HG03139 (cell line): ENCODE results near the gene BOLA2.
"Not testable (repeated sequence)": the region's sequence is repeated elsewhere in the genome, so short reads cannot be mapped to it uniquely, and the experiment has no call there.

Experiments
- ATAC-seq: cut with Tn5 transposase; IDR thresholded peaks from one replicate; pipeline ENCODE4 v1.9.1; 2021; ENCODE audit not compliant: unreplicated experiment

The BOLA2 gene

GRCh38 chr16:29454269-29454668 lies at the start of gene BOLA2, which contains the start of gene SLX1B:
TSS of gene BOLA2 (minus strand) at chr16:29454351. CDS start at chr16:29454253, 98 bp downstream.
TSS of gene SLX1B (plus strand) at chr16:29454533.
- ATAC-seq = peak; percentile 82

DNA sequence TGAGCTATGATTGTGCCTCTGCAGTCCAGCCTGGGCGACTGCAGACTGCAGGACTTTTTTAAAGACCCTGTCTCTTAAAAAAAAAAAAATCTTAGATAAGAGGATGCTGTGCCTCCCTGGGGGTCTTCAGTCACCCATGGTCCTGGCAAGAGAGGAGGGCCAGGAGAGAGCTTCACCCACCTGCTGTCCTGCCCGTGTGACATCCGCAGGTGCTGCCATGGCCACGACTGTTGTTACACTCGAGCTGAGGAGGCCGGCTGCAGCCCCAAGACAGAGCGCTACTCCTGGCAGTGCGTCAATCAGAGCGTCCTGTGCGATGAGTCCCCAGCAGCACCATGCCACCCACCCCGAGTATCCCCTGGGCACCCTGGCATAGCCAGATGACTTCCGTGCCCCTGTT lies 28.1 kb upstream of the BOLA2 start:
- ATAC-seq = not testable (repeated sequence)

- ATAC-seq = not testable (repeated sequence)
These were observed 17.9 kb upstream of the BOLA2 start for GRCh38 chr16:29472065-29472464.

DNA sequence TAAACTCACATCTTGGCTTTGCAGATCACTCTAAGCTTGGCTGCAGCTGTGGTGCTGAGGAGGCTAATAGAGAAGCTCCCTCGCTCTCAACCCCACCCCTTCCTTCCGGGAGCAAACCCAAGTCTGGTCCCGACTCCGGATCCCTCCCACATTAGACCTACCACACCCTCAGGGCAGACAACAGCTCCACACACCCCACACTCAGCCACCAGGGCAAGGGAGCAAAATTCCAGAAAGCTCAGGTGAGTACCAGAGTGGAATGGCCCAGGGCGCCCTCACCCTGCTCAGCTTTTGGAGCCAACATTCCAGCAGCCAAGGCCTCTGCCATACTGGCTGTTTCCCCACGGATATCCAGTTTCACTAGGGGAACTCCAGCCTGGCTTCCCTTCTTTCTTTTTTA lies 15.5 kb upstream of the BOLA2 start:
- not testable (repeated sequence) for ATAC-seq

DNA sequence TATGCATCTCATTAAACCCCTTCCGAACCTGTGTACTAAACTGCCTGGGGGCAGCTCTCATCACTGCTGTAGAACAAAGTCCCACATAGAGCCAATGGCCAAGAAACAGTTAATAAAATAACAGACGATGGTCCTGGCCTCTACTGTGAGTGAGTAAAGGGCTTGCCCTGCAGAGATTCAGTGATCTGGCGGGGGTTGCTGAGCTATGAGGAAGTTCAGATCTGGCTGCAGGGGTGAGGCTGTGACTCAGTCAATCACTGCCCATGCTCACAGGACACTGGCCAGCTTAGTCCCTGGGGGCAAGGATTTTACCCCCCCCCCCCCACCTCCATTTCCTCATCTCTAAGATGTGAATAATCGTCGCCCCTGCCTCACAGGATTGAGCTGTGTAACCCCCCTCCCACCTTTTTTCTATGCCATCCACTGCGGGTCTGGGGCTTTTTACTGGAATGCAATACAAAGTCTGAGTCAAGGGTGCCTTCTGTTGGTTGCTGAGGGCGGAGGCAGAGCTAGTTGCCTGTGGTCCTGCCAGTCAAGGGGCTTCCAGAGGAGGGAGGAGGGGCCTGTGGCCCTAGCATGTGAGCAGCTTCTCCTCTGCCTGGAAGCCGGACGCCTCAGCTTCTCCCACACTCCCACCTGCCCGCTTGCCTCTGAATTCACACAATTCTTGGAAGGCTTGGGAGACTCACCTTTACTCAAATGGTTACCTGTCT lies 13.7 kb upstream of the BOLA2 start:
- not testable (repeated sequence) for ATAC-seq

- not testable (repeated sequence) for ATAC-seq
These were observed 12.8 kb upstream of the BOLA2 start for GRCh38 chr16:29466904-29467303.

GRCh38 chr16:29465985-29466824 lies 12.1 kb upstream of the BOLA2 start:
- not testable (repeated sequence) for ATAC-seq

DNA sequence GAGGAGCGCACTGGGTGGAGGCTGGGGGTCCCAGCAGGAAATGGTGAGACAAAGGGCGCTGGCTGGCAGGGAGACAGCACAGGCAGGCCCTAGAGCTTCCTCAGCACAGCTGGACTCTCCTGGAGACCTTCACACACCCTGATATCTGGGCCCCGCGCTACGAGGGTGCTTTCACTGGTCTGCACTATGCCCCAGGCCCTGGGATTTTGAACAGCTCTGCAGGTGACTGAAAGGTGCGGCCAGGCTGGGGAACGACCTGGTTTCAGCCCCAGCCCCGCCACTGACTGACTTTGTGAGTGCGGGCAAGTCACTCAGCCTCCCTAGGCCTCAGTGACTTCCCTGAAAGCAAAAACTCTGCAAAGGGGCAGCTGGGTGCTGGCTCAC lies 6.5 kb upstream of the BOLA2 start:
- ATAC-seq = not testable (repeated sequence)

DNA sequence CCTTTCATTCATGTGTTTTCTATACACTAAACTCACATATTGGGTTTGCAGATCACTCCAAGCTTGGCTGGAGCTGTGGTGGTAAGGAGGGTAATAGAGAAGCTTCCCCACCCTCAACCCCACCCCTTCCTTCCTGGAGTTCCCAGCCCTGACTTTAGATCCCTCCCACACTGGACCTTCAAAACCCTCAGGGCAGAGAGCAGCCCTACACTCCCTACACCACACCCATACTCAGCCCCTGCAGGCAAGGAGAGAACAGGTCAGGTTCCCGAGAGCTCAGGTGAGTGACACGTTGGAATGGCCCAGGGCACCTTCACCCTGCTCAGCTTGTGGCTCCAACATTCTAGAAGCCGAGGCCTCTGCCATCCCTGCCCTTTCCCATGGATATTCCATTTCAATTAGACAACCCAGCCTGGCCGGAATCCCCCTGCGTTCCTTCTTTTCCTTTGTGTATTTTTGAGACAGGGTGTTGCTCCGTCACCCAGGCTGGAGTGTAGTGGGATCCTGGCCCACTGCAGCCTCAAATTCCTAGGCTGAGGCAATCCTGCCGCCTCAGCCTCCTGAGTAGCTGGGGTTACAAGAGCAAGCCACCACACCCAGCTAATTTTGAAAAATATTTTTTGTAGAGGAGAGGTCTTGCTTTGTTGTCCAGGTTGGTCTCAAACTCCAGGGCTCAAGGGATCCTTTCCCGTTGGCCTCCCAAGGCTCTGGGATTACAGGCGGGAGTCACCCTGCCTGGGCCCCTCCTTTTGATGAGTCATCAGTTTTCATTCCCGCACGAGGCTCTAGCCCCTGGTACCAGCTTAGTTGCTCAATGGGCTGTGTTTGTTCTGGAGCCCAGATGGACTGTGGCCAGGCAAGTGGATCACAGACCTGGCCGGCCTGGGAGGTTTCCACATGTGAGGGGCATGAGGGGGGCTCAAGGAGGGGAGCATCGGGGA lies 5.8 kb upstream of the BOLA2 start, which contains the start of gene SULT1A4:
SULT1A4 (plus strand) TSS at position 208 of the 941 bp plus-strand sequence. CDS start 1,473 bp downstream, outside the sequence.
- ATAC-seq = not testable (repeated sequence)

DNA sequence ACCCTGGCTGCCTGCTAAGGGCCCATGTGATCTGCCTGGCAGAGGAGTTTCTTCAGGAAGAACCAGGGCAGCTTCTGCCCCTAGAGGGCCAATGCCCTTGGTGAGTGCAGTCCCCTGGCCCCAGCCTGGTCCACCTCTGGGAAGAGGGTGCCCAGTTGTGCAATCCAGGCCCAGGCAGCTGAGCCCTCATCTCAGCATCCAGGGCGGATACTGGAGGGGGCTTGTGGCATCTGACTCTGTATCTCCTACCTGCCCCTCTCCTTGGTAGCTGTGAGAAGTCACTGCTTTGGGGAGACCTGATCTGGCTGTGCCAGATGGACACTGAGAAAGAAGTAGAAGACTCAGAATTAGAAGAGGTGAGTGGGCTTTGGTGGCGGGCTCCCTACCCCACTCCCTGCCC lies 3.5 kb upstream of the BOLA2 start:
- ATAC-seq = not testable (repeated sequence)

- ATAC-seq = peak; percentile 53
These were observed 677 bp upstream of the BOLA2 start for GRCh38 chr16:29454828-29455227.

- ATAC-seq = peak; percentile 1
These were observed 397 bp downstream of the BOLA2 start for GRCh38 chr16:29453754-29454153.

- not testable (repeated sequence) for ATAC-seq
These were observed 28.8 kb downstream of the BOLA2 start for GRCh38 chr16:29425390-29425789.

- not testable (repeated sequence) for ATAC-seq
These were observed 30.6 kb downstream of the BOLA2 start for GRCh38 chr16:29423587-29423986.

- not testable (repeated sequence) for ATAC-seq
These were observed 48.9 kb downstream of the BOLA2 start for GRCh38 chr16:29405249-29405648.
